GM21447 (cell line): Measurements from ENCODE around the gene UNC5B.

Source experiments
- ATAC-seq: cut with Tn5 transposase; IDR thresholded peaks from one replicate; pipeline ENCODE4 v1.9.1; 2021; ENCODE audit not compliant: unreplicated experiment

UNC5B gene

GRCh38 chr10:71239131-71239915 is 27.0 kb downstream of the UNC5B start:
- ATAC-seq = no peak

GRCh38 chr10:71239946-71240795 is 27.8 kb downstream of the UNC5B start:
- no peak for ATAC-seq

- ATAC-seq = no peak
Measured at GRCh38 chr10:71241114-71241829, 28.9 kb downstream of the UNC5B start.

- no peak for ATAC-seq
Measured at GRCh38 chr10:71241830-71242621, 29.7 kb downstream of the UNC5B start.

GRCh38 chr10:71242622-71243009 is 30.2 kb downstream of the UNC5B start:
- ATAC-seq = no peak

GRCh38 chr10:71243756-71244395 is 31.5 kb downstream of the UNC5B start:
- no peak for ATAC-seq

GRCh38 chr10:71244431-71245419 is 32.4 kb downstream of the UNC5B start:
- ATAC-seq = no peak

- ATAC-seq = no peak
Measured at GRCh38 chr10:71245420-71246325, 33.3 kb downstream of the UNC5B start.

- ATAC-seq = no peak
Measured at GRCh38 chr10:71246591-71247413, 34.4 kb downstream of the UNC5B start.

GRCh38 chr10:71247414-71247705 is 35.0 kb downstream of the UNC5B start:
- ATAC-seq = no peak

- no peak for ATAC-seq
Measured at GRCh38 chr10:71247804-71248203, 35.4 kb downstream of the UNC5B start.

GRCh38 chr10:71248210-71248609 is 35.8 kb downstream of the UNC5B start:
- ATAC-seq = no peak

GRCh38 chr10:71249996-71250395 is 37.6 kb downstream of the UNC5B start:
- ATAC-seq = no peak

GRCh38 chr10:71250405-71250804 is 38.0 kb downstream of the UNC5B start:
- ATAC-seq = no peak

- no peak for ATAC-seq
Measured at GRCh38 chr10:71250842-71251241, 38.5 kb downstream of the UNC5B start.

- ATAC-seq = no peak
Measured at GRCh38 chr10:71251319-71251718, 38.9 kb downstream of the UNC5B start.

- ATAC-seq = no peak
Measured at GRCh38 chr10:71252220-71252619, 39.9 kb downstream of the UNC5B start.
